SIG-M5 (cell line): ENCODE data around the gene GBE1.
"Not testable (repeated sequence)": the region's sequence is repeated elsewhere in the genome, so short reads cannot be mapped to it uniquely, and the experiment has no call there.

Source experiments
- DNase-seq: peaks from one replicate; lab custom pipeline; 2025; lab: John Stamatoyannopoulos, UW

GBE1 gene

DNA sequence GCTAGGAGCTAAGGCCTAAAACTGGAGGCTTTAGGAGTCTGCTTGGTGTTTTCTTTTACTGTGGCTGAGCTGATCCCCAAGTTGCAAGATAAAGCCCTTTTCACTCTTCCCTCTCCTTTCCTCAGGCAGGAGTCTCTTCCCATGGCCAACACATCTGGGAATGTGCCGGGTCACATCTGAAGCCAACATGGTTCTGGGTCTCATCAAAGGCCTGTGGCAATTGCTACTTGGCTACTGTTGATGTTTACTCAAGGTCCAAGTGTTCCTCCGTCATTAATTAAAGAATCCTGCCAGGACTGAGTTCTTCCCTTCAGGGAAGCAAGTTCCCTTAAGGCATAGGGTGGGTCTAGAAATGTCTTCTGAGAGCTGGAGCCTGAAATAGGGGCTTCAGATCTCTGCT, 230.2 kb downstream of the GBE1 start:
- no peak for DNase-seq

DNA sequence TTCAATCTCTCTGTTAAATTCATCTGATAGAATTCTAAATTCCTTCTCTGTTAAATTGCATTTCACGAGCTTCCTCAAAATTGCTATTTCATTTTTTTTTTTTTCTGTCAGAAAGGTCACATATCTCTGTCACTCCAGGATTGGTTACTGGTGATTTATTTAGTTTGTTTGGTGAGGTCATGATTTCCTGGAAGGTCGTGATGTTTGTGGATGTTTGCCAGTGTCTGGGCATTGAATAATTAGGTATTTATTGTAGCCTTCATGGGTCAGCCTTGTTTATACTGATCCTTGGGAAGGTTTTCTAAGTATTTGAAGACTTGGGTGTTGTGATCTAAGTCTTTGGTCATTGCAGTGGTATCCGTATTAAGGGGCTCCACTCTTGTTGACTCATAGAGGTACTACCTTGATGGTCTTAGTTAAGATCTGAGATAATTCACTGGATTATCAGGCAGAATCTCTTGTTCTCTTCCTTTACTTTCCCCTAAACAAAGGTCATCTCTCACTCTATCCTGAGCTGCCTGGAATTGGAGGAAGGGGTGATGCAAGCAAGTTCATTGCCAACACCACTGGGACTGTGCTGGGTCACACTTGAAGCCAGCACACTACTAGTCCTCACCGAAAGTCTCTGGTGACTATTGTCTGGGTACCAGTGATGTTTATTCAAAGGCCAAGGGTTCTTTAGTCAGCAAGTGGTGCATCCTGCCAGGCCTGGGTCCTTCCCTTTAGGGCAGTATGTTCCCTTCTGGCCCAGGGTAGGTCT, 231.1 kb downstream of the GBE1 start:
- DNase-seq = no peak

DNA sequence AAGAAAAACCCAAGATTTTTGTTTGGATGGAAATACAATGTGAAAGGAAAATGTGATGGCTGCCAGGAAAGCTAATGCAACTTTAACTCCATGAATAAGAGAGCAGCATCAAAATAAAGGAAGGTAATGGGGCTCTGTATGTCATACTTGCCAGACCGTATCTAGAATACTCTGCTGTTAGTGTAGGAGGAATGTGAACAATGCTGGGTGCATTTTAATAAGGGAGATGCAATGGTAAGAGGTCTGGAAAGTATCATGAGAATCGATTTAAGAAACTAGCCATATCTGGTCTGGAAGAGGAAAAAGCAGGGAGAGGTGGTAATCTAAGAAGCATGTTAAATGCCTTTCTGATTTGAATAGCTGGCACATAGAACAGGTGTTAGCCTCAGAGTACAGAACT, 239.6 kb downstream of the GBE1 start:
- no peak for DNase-seq

DNA sequence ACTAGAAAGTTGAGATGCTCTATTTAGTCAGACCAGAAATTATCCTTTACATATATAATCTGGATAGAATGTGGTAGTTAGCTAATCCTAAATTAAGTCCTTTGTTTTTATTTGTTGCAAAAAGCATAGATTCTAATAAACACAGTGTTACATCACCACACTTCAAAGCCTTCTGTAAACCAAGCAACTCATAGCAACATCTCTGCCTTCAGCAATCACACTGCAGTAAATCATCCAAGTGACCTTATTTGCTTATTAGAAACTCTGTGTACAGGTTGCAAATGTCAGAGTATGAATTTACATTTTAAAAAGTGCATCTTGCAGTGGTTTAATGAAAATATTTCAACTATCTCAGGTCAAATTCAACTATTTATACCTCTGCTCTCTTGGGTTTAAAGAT, 242.5 kb downstream of the GBE1 start:
- no peak for DNase-seq

DNA sequence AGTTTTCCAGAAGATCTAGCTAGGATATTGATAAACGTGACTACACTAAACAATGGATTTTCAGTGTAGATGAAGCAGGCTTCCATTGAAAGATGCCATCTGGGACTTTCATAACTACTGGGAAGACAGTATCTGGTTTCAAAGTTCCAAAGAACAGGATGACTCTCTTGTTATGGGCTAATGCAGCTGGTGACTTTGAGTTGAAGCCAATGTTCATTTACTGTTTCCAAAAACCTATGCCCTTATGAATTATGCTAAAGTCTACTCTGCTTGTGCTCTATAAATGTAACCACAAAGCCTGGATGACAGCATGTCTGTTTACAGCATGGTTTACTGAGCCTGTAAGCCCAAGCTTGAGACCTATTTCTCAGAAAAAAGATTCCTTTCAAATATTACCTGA, 245.4 kb downstream of the GBE1 start:
- no peak for DNase-seq

DNA sequence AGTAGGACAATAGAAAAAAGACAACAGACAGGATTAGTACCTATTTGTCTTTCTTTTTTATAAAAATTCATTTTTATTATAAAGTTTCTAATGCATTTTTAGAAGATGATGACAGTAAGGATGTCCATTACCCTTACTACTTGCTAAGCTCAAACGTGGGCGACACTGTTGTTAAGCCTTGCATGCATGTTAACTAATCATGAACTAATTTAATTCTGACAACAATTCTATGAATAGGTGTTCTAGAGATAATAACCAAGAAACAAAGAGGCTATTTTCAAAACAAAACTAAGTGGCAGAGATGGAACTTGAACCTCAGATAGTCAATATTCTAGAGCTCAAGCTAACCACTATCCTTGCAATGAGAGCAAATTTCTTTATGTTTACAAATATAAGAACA, 247.9 kb downstream of the GBE1 start:
- no peak for DNase-seq

DNA sequence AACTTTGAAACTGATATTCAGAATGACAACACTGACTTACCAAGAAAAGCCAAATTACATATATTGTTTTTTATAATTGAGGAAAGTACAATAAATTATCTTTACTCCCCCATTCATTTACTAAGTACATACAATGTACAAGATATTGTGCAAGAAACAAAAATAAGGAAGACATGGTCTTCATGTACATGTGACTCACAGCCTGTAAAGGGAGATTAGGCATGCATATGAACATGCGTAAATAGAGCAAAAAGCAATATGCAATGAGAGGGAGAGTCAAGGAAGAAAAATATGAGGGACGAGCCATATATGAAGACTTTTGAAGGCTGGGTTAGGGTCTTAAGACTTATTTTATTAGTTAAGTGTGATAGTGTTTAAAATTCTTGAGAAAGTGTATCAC, 258.4 kb downstream of the GBE1 start:
- no peak for DNase-seq

DNA sequence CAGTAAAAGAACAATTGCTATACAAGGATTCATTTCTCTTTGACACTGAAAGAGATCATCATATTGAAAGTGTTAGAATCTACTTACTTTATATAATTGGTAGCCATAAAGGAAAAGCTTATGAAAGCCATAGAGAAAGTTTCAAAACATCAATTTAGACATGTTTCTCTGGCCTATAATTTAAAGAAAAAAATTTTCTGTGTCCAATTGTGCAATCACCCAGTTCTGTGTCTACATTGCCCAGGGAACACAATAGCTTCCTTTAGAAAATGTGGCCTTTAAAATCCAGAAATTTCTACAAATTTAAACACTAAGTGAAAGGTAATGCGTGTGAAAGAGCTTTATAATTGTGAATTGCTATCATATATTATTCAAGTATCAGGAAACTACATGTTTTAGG, 259.2 kb downstream of the GBE1 start:
- no peak for DNase-seq

DNA sequence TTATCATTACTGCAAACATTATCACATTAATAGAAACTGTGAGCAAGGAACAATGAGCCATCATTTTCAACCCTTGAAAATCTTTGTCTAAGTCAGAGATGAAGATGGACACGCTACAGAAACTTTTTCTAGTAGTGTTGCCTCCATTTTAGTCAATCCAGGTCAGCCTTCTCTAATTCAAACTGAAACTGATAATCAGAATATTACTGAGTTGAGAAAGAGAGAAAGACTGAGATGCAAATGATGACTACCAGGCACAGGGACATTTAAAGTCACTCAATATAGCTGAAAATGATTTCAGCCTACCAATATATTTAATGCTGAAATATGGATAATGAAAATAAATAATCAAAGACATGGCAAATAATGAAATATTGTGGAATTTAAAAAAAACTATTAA, 261.4 kb downstream of the GBE1 start:
- DNase-seq = no peak

DNA sequence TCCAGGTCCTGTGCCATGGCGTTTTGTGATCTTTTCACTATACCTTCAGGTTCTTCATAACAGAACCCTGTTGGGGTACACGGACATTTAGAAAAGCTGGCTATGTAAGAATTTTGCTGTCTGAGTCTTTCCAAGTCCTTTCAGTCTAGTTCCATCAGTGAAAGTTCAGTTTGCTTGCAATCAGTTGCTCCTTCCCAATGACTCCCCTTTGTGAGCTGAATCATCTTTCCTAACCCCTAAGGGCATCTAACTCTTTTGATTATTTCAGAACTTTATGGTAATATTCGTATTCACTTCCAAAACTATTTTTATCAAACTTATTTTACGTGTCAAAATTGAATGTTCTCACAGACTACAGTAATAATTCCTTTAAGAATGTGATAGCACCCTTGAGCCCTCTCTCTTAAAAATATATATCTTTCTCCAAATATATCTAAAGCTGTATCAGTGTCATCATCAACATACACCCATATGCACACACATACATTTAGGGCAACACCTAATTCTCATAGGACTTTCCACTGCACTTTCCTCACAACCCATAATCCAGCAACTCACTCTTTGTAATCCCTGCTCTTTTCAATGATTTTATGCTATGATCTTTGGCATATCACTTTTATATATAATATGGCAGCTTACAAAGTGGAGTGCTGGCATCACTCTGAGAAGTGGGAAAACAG, 263.7 kb downstream of the GBE1 start:
- no peak for DNase-seq

DNA sequence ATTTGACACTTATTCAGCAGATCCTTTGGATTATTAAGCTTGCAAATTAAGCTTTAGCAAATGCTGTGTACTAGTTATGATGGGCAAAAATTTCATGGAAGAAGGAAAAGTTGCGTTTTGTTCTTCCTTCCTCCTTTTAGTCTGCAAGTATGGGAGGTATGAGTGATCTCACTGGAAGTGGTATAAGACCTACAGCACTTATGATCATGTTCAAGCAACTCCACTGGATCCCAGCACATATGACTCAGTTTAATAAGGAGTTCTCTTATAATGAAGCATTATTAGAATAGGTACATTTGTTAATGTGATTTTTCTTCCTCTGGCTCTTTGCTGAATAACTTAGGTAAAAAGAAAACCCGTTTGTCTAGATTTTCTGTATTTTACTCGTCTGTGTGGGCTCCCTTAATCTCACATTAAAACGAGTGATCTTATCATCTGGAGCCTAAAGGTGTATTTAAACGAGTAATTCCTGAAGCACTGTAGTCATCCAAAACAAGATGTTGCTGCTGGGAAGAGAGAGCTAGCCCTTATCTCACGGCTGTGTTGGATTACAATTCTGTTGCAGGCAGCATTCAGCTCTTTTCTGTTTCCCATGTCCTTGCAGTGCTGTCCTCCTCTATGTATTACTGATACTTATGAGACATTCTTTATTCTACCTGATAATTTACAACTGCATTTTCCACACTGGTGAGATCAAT, 264.9 kb downstream of the GBE1 start:
- no peak for DNase-seq

DNA sequence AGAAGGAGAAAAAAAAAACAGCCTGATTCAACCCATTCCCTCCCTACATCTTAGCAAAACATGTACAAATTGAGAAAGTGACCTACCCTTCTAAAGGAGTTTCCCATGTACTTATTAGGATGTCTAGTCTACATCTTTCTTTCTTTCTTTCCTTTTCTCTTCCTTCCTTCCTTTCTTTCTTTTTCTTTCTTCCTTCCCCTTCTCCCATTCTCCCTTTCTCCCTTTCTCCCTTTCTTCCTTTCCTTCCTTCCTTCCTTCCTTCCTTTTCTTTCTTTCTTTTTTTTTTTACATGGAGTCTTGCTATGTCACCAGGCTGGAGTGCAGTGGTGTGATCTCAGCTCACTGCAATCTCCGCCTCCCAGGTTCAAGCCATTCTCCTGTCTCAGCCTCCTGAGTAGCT, 269.0 kb downstream of the GBE1 start:
- not testable (repeated sequence) for DNase-seq

DNA sequence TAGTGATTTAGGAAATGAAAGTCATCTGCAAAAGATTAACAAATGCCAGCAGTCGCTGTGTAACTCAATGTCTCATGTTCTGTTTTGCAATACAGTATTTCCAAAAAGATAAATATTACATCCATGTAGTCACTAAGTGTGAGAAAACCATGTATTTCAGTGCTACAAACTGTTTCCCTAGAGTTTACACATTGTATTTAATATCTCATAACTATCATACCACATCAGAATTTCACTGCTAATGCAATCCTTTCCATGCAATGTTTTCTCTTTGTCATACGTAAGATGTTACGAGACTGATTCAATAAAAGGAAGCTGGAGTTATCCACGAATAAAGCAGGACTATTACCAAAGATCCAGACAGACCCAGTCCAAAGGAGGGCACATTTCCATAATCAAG, 269.4 kb downstream of the GBE1 start:
- DNase-seq = no peak

DNA sequence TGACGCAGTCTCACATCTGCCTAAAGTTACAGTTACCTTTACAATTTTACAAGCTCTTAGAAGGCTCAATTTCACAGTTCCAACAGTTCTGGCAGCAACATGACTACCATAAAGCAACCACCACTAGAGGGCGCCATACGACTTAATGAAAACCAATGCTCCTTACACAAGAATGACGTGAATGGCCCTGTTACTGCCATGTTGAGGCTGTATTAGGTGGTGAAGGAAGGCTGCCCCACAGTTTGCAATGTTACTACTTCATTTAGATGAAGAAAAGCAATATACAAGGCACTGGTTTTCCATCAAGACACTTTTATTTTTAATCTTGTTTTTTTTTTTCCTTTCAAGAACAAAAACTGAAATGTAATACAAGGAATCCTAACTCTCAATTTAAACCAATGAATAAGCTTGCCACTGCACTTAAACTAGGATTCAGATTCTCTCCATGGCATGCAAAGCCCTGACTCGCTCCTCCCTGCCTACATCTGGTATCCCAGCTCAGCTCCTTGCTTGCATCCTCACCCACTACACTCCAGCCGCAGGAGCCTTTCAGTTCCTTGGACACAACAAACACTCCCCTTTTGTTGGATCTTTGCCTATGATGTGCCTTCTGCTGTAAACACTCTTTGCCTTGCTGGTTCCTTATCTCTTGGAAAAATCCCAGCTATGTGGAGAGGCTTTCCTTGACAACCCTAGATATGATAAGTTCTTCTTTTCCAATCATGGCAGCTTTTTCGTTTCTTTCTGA, 270.7 kb downstream of the GBE1 start:
- no peak for DNase-seq

DNA sequence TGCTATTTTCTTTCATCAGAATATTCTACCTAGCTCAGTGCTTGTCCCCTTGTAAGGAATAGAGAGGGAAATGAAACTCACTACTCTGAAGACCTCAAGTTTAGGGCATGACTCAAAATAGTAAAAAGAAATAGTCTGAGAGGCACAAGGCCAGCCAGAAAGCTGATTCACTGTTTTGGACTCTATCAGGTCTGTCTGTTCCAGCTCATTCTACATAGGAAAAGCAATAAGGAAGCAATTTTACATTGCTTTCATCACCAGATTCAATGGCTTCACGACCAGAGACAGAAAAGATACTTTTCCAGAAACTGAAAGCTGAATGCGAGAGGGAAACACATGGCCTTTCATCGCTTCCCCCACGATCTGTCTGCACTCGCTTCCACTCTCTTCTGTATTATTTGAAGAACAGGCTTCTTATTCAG, 276.0 kb downstream of the GBE1 start:
- peak; percentile 64 for DNase-seq

DNA sequence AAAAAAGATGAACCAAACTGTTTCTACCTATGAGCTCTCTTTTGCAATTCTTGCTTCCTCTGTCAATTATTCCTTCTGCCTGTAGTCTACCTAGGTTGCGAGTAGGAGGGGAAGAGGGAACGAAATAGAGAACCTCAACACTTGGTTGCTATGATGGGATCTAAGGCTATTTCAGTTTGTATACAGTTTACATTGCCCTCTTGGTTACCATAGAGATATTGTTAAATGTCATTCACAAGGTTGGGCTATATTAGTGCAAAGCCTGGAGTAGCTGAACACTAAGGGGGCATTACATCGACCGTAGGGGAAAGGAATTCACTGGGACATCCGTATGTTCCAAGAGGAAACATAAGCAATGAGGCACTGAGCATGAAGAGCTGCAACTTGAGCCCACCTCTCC, 276.9 kb downstream of the GBE1 start:
- DNase-seq = no peak

DNA sequence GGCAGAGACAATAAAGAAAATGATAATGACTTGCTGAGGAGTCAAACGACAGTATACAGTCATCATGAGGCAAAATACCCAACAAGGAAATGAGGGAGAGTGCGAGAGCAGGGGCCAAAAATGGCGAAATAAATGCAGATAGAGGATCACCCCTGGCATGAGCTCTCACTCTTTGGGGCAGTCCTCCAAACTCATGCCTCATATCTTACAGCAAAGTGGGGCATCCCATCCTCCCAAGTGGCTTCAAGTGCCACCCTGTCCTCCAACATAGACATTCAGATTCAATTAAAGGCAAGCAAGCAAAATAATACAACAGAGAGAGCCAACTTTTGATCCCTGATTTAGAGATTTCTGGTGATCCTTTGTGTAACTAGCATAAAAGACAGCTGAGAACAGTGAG, 278.4 kb downstream of the GBE1 start:
- DNase-seq = no peak

DNA sequence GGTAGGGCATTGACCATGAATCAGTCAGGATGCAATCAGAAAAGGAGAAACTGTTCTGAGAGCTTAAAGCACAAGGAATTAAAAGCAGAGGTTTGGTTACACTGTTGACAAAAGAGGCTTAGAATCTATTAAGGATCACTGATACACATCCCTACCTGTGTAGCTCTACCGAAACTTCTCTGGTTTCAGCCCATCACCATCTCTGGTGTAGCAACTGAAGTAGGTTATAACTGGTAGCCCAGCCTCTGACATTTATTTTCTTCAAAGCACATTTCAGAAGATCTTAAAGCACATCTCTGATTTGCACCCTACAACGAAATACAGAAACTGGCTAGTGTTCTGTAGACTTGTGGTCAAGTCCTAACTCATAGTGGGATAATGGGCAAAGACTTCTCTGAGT, 283.7 kb downstream of the GBE1 start:
- DNase-seq = no peak

DNA sequence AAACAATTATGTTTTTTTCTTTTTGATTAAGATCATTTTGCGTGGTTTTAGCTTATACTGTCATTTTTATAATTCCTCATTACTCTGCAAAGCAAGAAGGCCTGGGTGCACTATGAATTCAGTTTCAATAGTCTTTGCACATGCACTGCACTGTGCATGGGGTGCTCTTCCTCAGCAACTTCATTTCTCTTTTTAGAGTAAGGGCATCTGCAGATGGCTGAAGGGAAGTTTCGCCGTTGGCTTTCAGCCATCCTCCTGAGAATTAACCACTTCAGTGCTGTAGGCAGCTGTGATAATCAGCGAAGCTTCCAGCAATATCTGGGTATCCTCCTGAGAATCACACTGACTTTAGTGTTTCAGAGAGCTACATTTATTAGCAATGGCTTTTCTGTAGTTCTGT, 284.8 kb downstream of the GBE1 start:
- DNase-seq = no peak

DNA sequence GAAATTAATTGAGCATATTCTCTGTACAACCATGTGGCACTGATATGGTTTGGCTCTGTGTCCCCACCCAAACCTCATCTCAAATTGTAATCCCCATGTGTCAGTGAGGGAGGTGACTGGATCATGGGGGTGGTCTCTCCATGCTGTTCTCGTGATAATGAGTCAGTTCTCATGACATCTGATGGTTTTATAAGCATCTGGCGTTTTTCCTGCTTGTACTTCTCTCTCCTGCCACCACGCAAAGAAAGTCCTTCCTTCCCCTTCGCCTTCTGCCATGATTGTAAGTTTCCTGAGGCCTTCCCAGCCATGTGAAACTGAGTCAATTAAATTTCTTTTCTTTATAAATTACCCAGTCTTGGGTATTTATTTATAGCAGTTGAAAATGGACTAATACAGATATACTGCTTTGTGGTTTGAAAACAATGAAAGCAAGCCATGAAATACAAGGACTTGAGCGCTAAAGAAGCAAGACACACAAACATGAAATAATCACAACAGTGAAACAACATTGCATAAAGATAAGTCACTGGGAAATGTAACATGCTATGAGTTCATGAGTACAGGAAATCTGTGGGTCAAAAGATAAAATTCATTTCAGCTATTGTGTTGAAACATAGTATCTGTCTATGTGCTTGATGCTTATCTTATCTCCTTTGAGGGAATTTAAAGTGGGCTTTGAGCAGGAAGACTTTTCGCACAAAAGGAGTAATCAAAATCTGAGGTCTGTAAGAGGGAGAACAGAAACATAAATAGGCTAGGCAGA, 288.7 kb downstream of the GBE1 start:
- no peak for DNase-seq

DNA sequence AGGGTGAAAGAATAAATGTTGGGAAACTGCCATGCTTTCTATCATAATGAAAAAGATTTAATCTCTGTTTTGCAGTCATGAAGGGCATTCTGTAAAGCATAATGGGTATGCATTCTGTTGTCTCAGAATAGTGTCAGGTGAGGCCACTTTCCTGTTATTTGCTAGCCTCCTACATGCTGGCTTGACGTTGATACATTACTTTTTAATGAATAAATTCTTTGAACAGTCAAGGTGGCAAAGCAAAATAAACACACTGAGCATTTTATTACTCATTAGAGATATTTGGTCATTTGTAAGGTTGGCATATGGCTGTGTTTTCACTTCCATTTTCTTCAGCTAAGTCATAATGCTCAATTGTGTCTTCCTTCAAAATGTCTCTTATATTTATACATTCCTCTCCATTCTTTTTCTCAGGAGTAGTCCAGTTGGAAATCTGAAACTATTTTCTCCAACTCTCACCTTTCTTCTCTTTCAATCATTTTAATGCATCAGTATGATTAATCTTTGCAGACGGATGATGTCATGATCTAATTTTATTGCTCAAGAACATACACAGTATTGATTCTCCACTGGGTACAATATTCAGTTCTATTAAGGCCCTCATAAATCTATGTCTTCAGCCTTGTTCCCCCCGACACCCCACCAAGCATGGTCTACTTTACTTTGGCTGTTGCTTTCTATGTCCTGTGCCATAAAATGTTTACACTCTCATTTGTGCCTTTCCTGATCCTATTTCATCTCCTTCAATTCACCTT, 290.7 kb downstream of the GBE1 start:
- no peak for DNase-seq
